ENCODE data around the gene EXOC2. TPM values are rescaled to one million over a fixed set of nuclear protein-coding genes. Genes with fewer than 3 reads are reported as not detected.

The EXOC2 gene
- total RNA-seq, 3 donors from 2014 or later (not counting 1 experiment from before 2014, with no cell fraction given) = 22.1 to 30.8 (median 26.5) TPM

DNA sequence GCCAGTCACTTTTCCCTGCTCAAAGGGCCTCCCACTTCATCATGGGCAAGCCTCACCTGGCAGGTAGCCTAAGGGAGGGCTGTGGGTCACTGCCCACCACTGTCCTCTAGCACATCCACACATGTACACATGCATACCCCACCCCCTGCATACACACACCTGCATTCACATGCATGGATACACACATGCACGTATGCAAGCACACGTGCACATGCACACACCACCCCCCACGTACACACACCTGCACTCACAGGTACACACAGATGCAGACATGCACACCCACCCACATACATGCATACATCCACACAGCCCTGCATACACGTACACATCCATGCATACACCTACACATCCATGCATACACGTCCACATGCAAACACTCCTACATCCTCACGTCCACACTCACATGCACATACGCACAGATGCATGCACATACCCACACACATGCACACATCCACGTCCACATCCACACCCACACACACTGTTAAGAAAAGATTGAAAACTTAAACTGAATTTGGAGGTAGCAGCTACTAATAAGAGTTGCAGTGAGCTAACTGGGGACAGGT, 14.0 kb upstream of the EXOC2 start:
- H3K4me3 ChIP-seq (ENCODE audit: low read length) = no peak overlapping the region
- TF ChIP-seq, protein P1, sequence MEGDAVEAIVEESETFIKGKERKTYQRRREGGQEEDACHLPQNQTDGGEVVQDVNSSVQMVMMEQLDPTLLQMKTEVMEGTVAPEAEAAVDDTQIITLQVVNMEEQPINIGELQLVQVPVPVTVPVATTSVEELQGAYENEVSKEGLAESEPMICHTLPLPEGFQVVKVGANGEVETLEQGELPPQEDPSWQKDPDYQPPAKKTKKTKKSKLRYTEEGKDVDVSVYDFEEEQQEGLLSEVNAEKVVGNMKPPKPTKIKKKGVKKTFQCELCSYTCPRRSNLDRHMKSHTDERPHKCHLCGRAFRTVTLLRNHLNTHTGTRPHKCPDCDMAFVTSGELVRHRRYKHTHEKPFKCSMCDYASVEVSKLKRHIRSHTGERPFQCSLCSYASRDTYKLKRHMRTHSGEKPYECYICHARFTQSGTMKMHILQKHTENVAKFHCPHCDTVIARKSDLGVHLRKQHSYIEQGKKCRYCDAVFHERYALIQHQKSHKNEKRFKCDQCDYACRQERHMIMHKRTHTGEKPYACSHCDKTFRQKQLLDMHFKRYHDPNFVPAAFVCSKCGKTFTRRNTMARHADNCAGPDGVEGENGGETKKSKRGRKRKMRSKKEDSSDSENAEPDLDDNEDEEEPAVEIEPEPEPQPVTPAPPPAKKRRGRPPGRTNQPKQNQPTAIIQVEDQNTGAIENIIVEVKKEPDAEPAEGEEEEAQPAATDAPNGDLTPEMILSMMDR (IDR thresholded peaks at IDR 0.05) = no peak
- H3K27ac Mint-ChIP-seq = no peak overlapping the region
- ATAC-seq = no peak
- WGBS (ENCODE audit: insufficient coverage) = 89% methylated on average over 7 of the region's 8 CpGs
- H3K4me1 ChIP-seq (ENCODE audit: control insufficient read depth, insufficient read depth, low read length) = peaks cover 9% of the 10 kb centered on the region
- no peak overlapping the region for H3K4me3 Mint-ChIP-seq
- no peaks in the 10 kb centered on the region for H3K9me3 Mint-ChIP-seq
- H3K27ac ChIP-seq (ENCODE audit: low read length) = no peak overlapping the region
- H3K4me1 Mint-ChIP-seq = peaks cover 21 to 22% of the 10 kb centered on the region in 2 donors
- no peak for DNase-seq
- intact Hi-C loops (cut with micrococcal nuclease) = no loop called here
- no peaks in the 10 kb centered on the region for H3K36me3 ChIP-seq (ENCODE audit: control insufficient read depth, insufficient read depth, low read length)
- H3K27me3 Mint-ChIP-seq (ENCODE audit: low read depth in 2 of 2) = peaks cover 8 to 24% of the 10 kb centered on the region in 2 donors
- no peaks in the 10 kb centered on the region for H3K27me3 ChIP-seq (ENCODE audit: control insufficient read depth, insufficient read depth, low read length)
- H3K36me3 Mint-ChIP-seq = no peaks in the 10 kb centered on the region
- H3K9me3 ChIP-seq (ENCODE audit: control insufficient read depth, insufficient read depth, low read length) = no peaks in the 10 kb centered on the region

DNA sequence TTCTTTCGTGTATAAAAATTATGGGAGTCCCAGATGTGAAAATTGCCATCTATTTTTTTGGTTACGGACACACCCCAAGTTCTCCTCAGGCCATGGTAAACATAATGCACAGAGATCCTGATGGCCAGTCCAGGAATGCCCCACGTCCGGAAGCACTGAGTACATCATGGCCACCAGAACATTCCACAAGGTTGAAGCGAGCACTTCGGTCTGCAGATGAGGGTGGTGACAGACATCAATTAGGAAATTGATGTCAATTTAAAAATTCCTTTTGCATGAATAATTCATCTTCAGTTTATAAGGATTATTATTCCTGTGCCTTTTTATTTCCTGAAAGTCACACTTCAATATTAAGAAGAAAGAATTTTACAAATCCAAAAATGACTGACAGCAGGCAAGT, 13.2 kb upstream of the EXOC2 start:
- Histone ChIP-seq H3K9me3 (ENCODE audit: control insufficient read depth, insufficient read depth, low read length) (no peaks in the 10 kb centered on the region), H3K36me3 (ENCODE audit: control insufficient read depth, insufficient read depth, low read length) (no peaks in the 10 kb centered on the region), H3K4me1 (ENCODE audit: control insufficient read depth, insufficient read depth, low read length) (peaks cover 4% of the 10 kb centered on the region), H3K27me3 (ENCODE audit: control insufficient read depth, insufficient read depth, low read length) (no peaks in the 10 kb centered on the region), H3K27ac (ENCODE audit: low read length) (no peak overlapping the region), H3K4me3 (ENCODE audit: low read length) (no peak overlapping the region)
- intact Hi-C loops (cut with micrococcal nuclease) = no loop called here
- Mint-ChIP-seq H3K4me3 (no peak overlapping the region), H3K36me3 (no peaks in the 10 kb centered on the region), H3K27me3 (ENCODE audit: low read depth in 2 of 2) (peaks cover 8 to 31% of the 10 kb centered on the region in 2 donors), H3K27ac (no peak overlapping the region), H3K4me1 (peaks cover 14 to 15% of the 10 kb centered on the region in 2 donors), H3K9me3 (no peaks in the 10 kb centered on the region)
- WGBS (ENCODE audit: insufficient coverage) = 95% methylated on average over 6 of the region's 6 CpGs
- DNase-seq (no peak), ATAC-seq (no peak)
- TF ChIP-seq, protein P1 (IDR thresholded peaks at IDR 0.05) = no peak

DNA sequence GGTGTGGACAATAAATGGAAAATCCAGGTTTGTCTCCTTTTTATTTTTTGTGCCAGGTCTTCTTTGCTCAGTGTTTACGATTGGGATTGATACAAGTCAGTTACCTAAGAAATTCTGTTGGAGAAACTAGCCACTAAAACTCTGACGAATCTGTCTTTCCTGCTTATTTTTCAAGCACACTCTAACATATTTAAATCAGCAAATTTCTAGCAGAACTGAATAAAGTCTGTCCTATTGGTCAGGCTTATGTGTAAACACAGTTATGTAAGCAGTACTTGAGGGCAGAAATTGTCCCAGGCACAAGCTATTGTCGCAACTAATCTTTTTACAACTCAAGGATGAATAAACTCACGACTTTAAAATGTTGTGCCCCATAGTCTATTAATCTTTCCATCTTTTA, 12.1 kb upstream of the EXOC2 start:
- Histone ChIP-seq H3K4me3 (ENCODE audit: low read length) (no peak overlapping the region), H3K36me3 (ENCODE audit: control insufficient read depth, insufficient read depth, low read length) (no peaks in the 10 kb centered on the region), H3K27ac (ENCODE audit: low read length) (no peak overlapping the region), H3K9me3 (ENCODE audit: control insufficient read depth, insufficient read depth, low read length) (no peaks in the 10 kb centered on the region), H3K4me1 (ENCODE audit: control insufficient read depth, insufficient read depth, low read length) (no peaks in the 10 kb centered on the region), H3K27me3 (ENCODE audit: control insufficient read depth, insufficient read depth, low read length) (no peaks in the 10 kb centered on the region)
- intact Hi-C loops (cut with micrococcal nuclease) = no loop called here
- TF ChIP-seq, protein P1 (IDR thresholded peaks at IDR 0.05) = no peak
- H3K9me3 Mint-ChIP-seq = no peaks in the 10 kb centered on the region
- peaks cover 3 to 4% of the 10 kb centered on the region in 2 donors for H3K4me1 Mint-ChIP-seq
- H3K36me3 Mint-ChIP-seq = no peaks in the 10 kb centered on the region
- no peak for ATAC-seq
- peaks cover 11 to 36% of the 10 kb centered on the region in 2 donors for H3K27me3 Mint-ChIP-seq (ENCODE audit: low read depth in 2 of 2)
- WGBS (ENCODE audit: insufficient coverage) = 54% methylated on average over 4 of the region's 4 CpGs
- no peak overlapping the region for H3K27ac Mint-ChIP-seq
- DNase-seq = no peak
- H3K4me3 Mint-ChIP-seq = no peak overlapping the region

DNA sequence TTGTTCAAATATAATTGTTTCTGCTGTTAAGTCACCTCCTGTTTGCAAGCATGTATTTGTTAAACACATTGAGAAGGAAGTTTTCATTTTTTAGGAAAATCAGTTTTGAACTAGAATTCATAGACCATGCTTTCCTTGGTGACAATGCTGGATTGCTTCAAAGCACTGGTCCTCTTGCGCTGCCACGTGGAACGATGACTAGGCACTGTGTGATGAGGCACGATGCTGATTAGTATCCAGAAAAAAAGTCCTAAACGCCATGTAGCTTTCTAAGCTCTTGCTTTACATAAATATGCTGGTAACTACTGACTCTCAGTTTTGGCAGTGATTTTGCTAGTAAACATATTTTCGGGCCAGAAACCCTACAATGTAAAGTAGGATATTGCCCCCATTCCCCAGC, 11.1 kb upstream of the EXOC2 start:
- H3K27ac ChIP-seq (ENCODE audit: low read length) = no peak overlapping the region
- H3K4me1 ChIP-seq (ENCODE audit: control insufficient read depth, insufficient read depth, low read length) = no peaks in the 10 kb centered on the region
- no peak for ATAC-seq
- intact Hi-C loops (cut with micrococcal nuclease) = no loop called here
- H3K9me3 Mint-ChIP-seq = no peaks in the 10 kb centered on the region
- H3K36me3 Mint-ChIP-seq = no peaks in the 10 kb centered on the region
- H3K36me3 ChIP-seq (ENCODE audit: control insufficient read depth, insufficient read depth, low read length) = no peaks in the 10 kb centered on the region
- no peaks in the 10 kb centered on the region for H3K27me3 ChIP-seq (ENCODE audit: control insufficient read depth, insufficient read depth, low read length)
- H3K27me3 Mint-ChIP-seq (ENCODE audit: low read depth in 2 of 2) = peaks cover 11 to 36% of the 10 kb centered on the region in 2 donors
- no peaks in the 10 kb centered on the region for H3K4me1 Mint-ChIP-seq
- no peak overlapping the region for H3K4me3 ChIP-seq (ENCODE audit: low read length)
- H3K9me3 ChIP-seq (ENCODE audit: control insufficient read depth, insufficient read depth, low read length) = no peaks in the 10 kb centered on the region
- no peak overlapping the region for H3K27ac Mint-ChIP-seq
- DNase-seq = no peak
- 91% methylated on average over 5 of the region's 6 CpGs for WGBS (ENCODE audit: insufficient coverage)
- TF ChIP-seq, protein P1 (IDR thresholded peaks at IDR 0.05) = no peak
- no peak overlapping the region for H3K4me3 Mint-ChIP-seq

All from natural killer cell (primary cell).